ENCODE measurements around the gene TRIM26.

DNA sequence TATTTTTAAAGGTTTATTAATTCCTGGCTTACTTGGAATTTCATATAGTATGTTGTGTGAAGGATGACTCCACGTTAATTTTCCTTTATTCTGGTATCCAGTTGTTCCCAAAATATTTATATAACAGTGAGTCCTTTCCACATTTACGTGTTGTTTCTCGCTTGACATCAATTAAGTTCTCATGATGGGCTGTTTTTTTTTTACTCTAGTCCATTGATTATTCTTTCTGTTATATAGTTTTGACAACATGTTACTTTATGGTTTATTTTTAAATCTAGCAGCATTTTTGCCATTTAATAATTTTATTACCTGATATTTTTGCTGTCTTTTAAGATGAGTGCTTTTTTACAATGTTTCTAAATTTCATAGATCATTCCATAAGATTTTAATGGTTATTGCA is 70.5 kb downstream of the TRIM26 start:
- TF ChIP-seq, protein P1, sequence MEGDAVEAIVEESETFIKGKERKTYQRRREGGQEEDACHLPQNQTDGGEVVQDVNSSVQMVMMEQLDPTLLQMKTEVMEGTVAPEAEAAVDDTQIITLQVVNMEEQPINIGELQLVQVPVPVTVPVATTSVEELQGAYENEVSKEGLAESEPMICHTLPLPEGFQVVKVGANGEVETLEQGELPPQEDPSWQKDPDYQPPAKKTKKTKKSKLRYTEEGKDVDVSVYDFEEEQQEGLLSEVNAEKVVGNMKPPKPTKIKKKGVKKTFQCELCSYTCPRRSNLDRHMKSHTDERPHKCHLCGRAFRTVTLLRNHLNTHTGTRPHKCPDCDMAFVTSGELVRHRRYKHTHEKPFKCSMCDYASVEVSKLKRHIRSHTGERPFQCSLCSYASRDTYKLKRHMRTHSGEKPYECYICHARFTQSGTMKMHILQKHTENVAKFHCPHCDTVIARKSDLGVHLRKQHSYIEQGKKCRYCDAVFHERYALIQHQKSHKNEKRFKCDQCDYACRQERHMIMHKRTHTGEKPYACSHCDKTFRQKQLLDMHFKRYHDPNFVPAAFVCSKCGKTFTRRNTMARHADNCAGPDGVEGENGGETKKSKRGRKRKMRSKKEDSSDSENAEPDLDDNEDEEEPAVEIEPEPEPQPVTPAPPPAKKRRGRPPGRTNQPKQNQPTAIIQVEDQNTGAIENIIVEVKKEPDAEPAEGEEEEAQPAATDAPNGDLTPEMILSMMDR (IDR thresholded peaks at IDR 0.05; ENCODE audit: low read depth, low read length) = no peak
- TF ChIP-seq POLR2A (IDR thresholded peaks at IDR 0.05; ENCODE audit: extremely low read depth, insufficient read length) (no peak), MAX (IDR thresholded peaks at IDR 0.05; ENCODE audit: low read depth, low read length) (no peak)
